ENCODE results near the gene PLCB2.

PLCB2 gene

DNA sequence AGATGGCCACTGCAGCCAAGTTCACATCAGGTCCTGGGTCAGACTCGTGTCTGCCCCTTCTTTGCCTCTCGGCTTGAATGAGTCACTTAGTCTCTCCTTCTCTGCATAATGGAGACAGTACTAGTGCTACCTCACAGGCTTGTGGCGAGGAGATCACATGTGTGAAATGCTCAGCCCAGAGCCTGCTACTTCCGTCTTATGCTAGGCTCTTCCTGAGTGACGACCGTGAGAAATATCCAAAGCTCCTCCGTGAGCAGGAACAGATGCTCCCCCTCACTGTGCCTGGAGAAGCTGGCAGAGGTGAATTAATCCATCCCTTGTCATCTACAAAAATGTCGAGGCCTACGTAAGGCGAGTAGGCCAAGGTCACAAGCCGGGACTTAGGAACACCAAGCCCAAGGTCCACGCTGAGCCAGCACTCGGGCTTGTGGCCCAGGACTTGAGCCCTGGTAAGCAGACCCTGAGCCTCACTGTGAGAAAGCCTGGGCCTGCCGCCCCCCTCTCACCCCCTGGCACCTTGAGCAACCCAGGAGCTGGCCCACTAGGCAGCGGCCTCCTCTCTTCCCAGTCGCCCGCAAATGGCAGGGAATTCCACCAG lies 51.0 kb downstream of the PLCB2 start:
- no peak overlapping the region for H3K4me3 ChIP-seq (ENCODE audit: low read length)
- peaks cover 55% of the 10 kb centered on the region for H3K27me3 ChIP-seq (ENCODE audit: control insufficient read depth, insufficient read depth, low read length)
- peaks cover 10% of the 10 kb centered on the region for H3K4me1 ChIP-seq (ENCODE audit: control insufficient read depth, insufficient read depth, low read length)
- no peaks in the 10 kb centered on the region for H3K36me3 ChIP-seq (ENCODE audit: insufficient read depth, low read length)
- no peaks in the 10 kb centered on the region for H3K9me3 ChIP-seq (replicated peaks; ENCODE audit: low read length)
- H3K4me2 ChIP-seq (ENCODE audit: low read length): no peak overlapping the region
- no peak overlapping the region for H3K9ac ChIP-seq (ENCODE audit: low read depth, low read length)

DNA sequence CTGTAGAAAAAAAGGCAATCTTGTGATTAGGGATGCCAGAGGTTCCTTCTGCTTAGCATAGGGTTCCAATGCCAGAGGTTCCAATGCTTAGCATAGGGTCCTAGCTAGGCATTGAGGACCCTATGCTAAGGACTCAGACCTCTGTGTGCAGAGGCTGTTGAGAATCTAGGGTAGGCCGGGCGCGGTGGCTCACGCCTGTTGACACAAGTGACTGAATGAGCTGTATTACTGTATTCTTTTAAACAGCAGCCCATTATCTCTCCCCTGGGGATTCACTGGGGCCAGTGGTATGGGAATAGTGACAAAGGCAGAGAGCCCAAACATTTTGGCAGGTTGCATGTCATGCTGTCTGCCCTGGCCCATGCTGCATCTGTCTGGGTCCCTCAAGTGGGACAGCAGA lies 52.7 kb downstream of the PLCB2 start:
- peaks cover 67% of the 10 kb centered on the region for H3K27me3 ChIP-seq (ENCODE audit: control insufficient read depth, insufficient read depth, low read length)
- H3K36me3 ChIP-seq (ENCODE audit: insufficient read depth, low read length): no peaks in the 10 kb centered on the region
- no peak overlapping the region for H3K9ac ChIP-seq (ENCODE audit: low read depth, low read length)

DNA sequence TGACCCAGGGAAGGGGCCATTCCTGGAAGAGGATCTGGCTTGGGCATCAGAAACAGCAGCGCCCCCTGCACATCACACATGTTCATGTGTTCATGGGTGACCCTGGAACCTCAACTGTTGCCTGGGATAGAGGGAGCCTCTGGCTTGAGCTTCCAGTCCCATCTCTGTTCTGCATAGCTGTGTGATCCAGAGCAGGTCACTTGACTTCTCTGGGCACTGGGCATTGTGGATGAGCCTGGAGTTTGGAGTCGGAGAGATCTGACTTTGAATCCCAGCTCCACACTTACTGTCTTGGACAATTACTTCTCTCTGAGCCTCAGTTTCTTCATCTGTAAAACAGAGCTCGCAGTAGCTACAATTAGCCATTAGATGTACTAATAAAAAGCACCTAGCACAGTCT lies 53.3 kb downstream of the PLCB2 start:
- H3K36me3 ChIP-seq (ENCODE audit: insufficient read depth, low read length): no peaks in the 10 kb centered on the region
- no peak overlapping the region for H3K9ac ChIP-seq (ENCODE audit: low read depth, low read length)
- H3K27me3 ChIP-seq (ENCODE audit: control insufficient read depth, insufficient read depth, low read length): peaks cover 67% of the 10 kb centered on the region
- H3K4me2 ChIP-seq (ENCODE audit: low read length): no peak overlapping the region
- H3K9me3 ChIP-seq (replicated peaks; ENCODE audit: low read length): no peaks in the 10 kb centered on the region
- H3K4me3 ChIP-seq (ENCODE audit: low read length): no peak overlapping the region
- H3K4me1 ChIP-seq (ENCODE audit: control insufficient read depth, insufficient read depth, low read length): peaks cover 20% of the 10 kb centered on the region

More for the DNA sequence above, 52.7 kb downstream of the PLCB2 start:
- no peak overlapping the region for H3K4me3 ChIP-seq (ENCODE audit: low read length)
- no peak overlapping the region for H3K4me2 ChIP-seq (ENCODE audit: low read length)
- H3K4me1 ChIP-seq (ENCODE audit: control insufficient read depth, insufficient read depth, low read length): peaks cover 14% of the 10 kb centered on the region
- H3K9me3 ChIP-seq (replicated peaks; ENCODE audit: low read length): no peaks in the 10 kb centered on the region

DNA sequence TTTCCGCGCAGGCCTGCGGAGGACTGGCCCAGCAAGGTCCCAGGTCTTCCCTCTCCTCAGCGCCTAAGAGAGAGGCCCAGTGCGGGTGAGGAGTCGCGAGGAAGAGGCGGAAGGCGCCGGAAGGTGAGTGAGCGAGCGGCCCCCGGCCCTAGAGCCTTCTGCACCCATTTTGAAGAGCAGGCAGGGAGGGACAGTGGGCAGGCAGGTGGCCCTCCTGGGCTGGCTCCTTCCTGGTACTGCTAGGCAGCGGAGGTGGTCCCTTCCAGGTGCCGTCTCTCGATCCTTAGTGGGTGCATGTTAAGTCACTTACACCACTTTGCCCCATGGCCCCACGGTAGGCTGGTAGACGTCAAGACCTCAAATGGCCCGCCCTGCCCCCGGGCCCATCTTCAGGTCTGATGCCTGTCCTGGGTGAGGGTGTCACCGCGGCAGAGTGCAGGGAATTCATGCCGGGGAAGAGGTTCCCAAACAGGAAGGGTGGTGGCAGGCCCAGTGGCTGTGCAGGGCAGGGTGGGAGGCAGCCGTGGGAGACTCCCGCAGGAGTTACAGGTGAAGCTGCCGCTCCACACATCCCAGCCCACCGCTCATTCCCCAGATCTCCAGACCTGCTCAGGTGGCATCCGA lies 54.5 kb downstream of the PLCB2 start:
- Histone ChIP-seq H3K4me1 (ENCODE audit: control insufficient read depth, insufficient read depth, low read length) (peaks cover 20% of the 10 kb centered on the region), H3K9ac (ENCODE audit: low read depth, low read length) (no peak overlapping the region), H3K4me2 (ENCODE audit: low read length) (peak overlapping the region; percentile 85)

DNA sequence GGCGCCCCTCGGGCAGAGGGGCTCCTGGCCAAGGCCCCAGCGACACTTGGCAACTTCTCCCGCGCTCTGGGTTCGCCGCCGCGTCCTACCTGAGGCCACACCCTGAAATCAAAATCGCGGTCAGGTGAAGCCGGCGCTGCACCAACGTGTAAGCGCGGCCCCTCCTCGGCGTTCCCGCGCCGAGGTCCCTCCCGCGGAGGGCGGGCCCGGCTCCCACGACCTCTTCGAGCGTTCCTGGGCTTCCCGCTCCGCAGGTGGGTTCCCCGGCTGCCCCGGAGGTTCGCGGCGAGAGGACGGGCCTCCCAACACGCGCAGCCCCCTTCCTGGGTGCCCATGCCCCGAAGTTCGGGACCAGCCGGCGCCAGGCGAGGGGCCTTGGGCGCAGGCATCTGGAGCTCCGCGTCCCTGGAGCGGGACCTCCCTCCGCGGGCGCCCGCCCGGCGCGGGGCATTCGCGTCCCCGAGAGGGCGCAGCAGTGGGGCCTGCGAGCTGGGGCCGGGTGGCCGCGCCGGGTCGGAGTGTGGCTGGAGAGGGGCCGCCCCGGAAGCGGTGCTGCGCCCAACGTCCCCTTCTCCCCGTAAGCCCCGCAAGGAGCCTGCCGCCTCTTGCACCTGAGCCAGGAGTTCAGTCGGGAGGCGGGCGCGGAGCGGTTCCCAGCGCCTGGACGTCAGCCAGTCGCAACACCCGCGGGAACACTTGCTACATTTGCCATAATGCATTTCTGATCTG lies 55.1 kb downstream of the PLCB2 start:
- peak overlapping the region; percentile 64 for H3K4me3 ChIP-seq (ENCODE audit: low read length)
- peak overlapping the region; percentile 85 for H3K4me2 ChIP-seq (ENCODE audit: low read length)
- H3K36me3 ChIP-seq (ENCODE audit: insufficient read depth, low read length): no peaks in the 10 kb centered on the region
- H3K4me1 ChIP-seq (ENCODE audit: control insufficient read depth, insufficient read depth, low read length): peaks cover 20% of the 10 kb centered on the region
- H3K27me3 ChIP-seq (ENCODE audit: control insufficient read depth, insufficient read depth, low read length): peaks cover 56% of the 10 kb centered on the region
- H3K9ac ChIP-seq (ENCODE audit: low read depth, low read length): no peak overlapping the region
- no peaks in the 10 kb centered on the region for H3K9me3 ChIP-seq (replicated peaks; ENCODE audit: low read length)

More for the DNA sequence above, 54.5 kb downstream of the PLCB2 start:
- Histone ChIP-seq H3K27me3 (ENCODE audit: control insufficient read depth, insufficient read depth, low read length) (peaks cover 63% of the 10 kb centered on the region), H3K9me3 (replicated peaks; ENCODE audit: low read length) (no peaks in the 10 kb centered on the region), H3K36me3 (ENCODE audit: insufficient read depth, low read length) (no peaks in the 10 kb centered on the region), H3K4me3 (ENCODE audit: low read length) (peak overlapping the region; percentile 64)

DNA sequence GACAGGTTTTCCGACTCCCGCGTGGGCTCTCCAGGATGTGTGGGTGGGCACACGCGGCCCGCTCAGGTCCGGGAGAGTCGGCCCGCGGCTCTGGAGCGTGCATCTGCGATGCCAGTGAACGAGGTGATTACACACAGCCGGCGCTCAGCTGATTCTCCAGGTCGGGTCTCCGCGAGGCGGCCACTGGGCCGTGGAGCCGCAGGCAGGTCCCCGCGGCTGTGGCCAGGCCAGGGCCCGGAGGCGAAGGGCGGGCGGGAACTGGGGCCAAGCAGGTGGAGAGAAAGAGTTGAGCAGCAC lies 55.6 kb downstream of the PLCB2 start:
- H3K4me3 ChIP-seq (ENCODE audit: low read length): no peak overlapping the region
- H3K4me1 ChIP-seq (ENCODE audit: control insufficient read depth, insufficient read depth, low read length): peaks cover 20% of the 10 kb centered on the region
- no peaks in the 10 kb centered on the region for H3K9me3 ChIP-seq (replicated peaks; ENCODE audit: low read length)
- no peak overlapping the region for H3K4me2 ChIP-seq (ENCODE audit: low read length)
- H3K36me3 ChIP-seq (ENCODE audit: insufficient read depth, low read length): no peaks in the 10 kb centered on the region
- no peak overlapping the region for H3K9ac ChIP-seq (ENCODE audit: low read depth, low read length)
- peaks cover 59% of the 10 kb centered on the region for H3K27me3 ChIP-seq (ENCODE audit: control insufficient read depth, insufficient read depth, low read length)

DNA sequence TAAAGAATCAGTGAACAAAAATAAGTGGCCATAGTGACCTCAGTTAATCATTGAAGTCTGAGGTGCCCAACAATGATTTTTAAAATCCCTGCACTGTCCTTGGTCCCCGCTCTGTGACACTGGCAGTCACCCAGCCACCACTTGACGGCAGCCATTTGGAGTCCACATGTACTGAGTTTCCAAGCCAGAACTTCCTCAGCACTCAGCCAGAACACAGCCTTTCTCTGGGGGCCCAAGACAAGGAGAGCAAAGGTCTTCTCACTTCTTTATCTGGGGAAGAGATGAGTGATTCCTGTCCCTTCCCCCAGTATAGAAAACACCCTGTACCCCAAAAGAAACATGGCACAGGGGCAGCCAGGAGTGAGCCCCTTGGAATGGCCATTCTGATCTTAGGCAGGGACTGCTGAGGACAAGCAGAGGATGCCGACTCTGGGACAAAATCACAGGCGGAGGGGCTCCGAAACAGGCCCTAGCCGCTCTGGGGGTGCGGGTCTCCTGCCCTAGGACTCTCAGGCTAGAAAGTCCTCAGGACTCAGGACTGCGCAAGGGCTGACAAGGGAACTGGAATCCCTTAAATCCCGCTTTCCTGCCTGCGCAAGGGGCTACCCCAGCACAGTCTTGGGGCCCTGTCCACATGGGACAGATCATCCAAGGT lies 56.1 kb downstream of the PLCB2 start:
- Histone ChIP-seq H3K36me3 (ENCODE audit: insufficient read depth, low read length) (no peaks in the 10 kb centered on the region), H3K4me2 (ENCODE audit: low read length) (no peak overlapping the region), H3K4me3 (ENCODE audit: low read length) (no peak overlapping the region), H3K27me3 (ENCODE audit: control insufficient read depth, insufficient read depth, low read length) (peaks cover 58% of the 10 kb centered on the region), H3K4me1 (ENCODE audit: control insufficient read depth, insufficient read depth, low read length) (peaks cover 20% of the 10 kb centered on the region), H3K9ac (ENCODE audit: low read depth, low read length) (no peak overlapping the region), H3K9me3 (replicated peaks; ENCODE audit: low read length) (no peaks in the 10 kb centered on the region)

DNA sequence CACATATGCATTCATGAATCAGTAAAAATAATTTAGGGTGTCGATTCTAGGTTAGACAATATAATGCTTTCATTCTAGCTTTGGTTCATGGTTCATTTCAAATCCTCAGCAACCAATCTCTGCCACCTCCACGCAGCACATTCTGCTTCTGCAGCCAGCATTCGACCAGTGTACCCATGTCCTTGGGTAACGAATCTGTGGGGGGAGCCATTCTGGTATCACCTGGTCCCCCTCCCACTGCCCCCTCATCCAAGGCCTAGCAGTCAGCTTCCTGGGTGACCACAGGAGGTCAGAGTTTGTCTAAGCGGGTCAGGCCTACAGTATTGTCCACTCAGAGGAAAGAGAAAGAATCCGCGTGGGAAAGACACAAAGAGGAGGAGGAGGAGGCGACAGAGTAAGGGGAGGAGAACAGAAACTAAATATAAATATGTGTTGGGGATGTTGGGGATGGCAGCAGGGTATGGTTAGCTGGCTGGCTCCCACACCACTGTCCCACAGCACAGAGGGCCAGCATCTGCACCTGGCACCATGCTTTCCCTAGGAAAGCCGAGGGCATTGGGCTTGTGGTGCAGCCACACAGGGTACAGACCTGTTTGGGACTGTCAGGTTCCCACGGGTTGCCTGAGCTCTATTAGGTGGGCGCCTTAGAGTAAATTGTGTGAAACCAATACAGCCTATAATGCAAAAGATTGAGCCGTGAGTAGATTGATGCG lies 56.8 kb downstream of the PLCB2 start:
- Histone ChIP-seq H3K4me2 (ENCODE audit: low read length) (no peak overlapping the region), H3K4me3 (ENCODE audit: low read length) (no peak overlapping the region), H3K27me3 (ENCODE audit: control insufficient read depth, insufficient read depth, low read length) (peaks cover 53% of the 10 kb centered on the region), H3K4me1 (ENCODE audit: control insufficient read depth, insufficient read depth, low read length) (peaks cover 20% of the 10 kb centered on the region), H3K9me3 (replicated peaks; ENCODE audit: low read length) (no peaks in the 10 kb centered on the region), H3K36me3 (ENCODE audit: insufficient read depth, low read length) (no peaks in the 10 kb centered on the region), H3K9ac (ENCODE audit: low read depth, low read length) (no peak overlapping the region)

DNA sequence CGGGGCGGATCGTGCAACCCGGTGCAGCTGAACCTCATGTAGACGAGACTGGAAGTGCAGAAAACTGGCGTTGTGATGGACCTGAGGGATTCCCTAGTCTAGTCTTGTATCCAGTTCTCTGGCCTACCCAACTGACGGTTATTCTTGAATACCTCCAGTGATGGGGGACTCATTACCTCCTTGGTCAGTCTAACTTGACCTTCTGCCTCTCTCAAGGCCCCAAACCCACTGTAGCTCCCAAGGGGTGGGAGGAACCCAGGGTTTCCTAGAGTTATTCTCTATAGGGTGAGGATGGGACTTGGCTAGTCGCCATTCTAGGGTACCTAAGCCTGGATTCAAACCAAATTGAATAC lies 57.5 kb downstream of the PLCB2 start:
- peaks cover 20% of the 10 kb centered on the region for H3K4me1 ChIP-seq (ENCODE audit: control insufficient read depth, insufficient read depth, low read length)
- H3K9ac ChIP-seq (ENCODE audit: low read depth, low read length): no peak overlapping the region
- H3K9me3 ChIP-seq (replicated peaks; ENCODE audit: low read length): no peaks in the 10 kb centered on the region
- H3K4me2 ChIP-seq (ENCODE audit: low read length): no peak overlapping the region
- H3K4me3 ChIP-seq (ENCODE audit: low read length): no peak overlapping the region
- no peaks in the 10 kb centered on the region for H3K36me3 ChIP-seq (ENCODE audit: insufficient read depth, low read length)
- H3K27me3 ChIP-seq (ENCODE audit: control insufficient read depth, insufficient read depth, low read length): peaks cover 56% of the 10 kb centered on the region

DNA sequence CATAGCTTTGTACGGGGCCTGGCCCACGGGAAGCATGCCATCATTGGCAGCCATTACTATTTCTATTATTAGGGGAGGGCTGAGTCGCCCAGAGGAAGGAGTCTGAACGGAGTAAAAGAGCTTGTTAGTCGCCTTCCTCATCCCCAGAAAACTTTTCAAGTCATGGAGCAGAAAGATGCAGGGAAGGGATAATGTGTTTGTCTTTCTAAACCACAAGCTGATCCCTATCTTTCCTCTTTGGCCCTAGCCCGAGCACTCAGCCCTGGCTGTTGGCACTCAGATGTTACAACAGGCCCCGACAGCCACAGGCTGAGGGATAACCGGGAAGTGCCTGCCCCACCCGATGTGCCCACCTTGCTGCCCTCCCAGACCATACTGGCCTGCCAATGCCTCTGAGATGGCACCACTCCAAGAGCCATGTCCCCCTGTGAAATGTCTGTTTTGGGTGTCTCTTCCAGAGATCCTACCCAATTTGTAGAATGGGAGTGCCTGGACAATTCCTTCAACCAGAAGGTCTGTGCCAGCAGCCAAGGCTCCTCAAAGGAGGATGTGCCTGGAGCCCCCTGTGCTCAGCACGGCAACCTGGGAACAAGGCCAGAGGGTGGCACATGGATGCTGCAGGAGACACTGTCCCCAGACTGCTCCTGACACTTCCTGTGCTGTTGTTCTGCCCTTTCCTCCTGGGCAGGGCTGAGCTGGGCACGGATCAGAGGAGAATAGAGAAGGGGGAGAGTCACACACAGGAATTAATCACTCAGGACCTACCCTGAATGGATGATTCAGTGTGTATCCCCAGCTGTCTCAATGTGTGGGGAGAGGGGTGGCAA lies 58.0 kb downstream of the PLCB2 start:
- Histone ChIP-seq H3K9ac (ENCODE audit: low read depth, low read length) (no peak overlapping the region), H3K9me3 (replicated peaks; ENCODE audit: low read length) (no peaks in the 10 kb centered on the region), H3K4me3 (ENCODE audit: low read length) (no peak overlapping the region), H3K36me3 (ENCODE audit: insufficient read depth, low read length) (no peaks in the 10 kb centered on the region), H3K27me3 (ENCODE audit: control insufficient read depth, insufficient read depth, low read length) (peaks cover 56% of the 10 kb centered on the region), H3K4me1 (ENCODE audit: control insufficient read depth, insufficient read depth, low read length) (peaks cover 20% of the 10 kb centered on the region), H3K4me2 (ENCODE audit: low read length) (no peak overlapping the region)

All from skeletal muscle satellite cell (primary cell).